Neuronal stem cell (in vitro differentiated cells): ENCODE data around the gene ANXA6.
A peak's percentile ranks its signal among the peaks of the same experiment; 100 is the strongest.

ENCODE experiments used
- DNase-seq: peaks from one replicate; pipeline ENCODE4 v3.0.0-alpha.2; 2013; ENCODE audit warnings: low spot score
- H2AFZ ChIP-seq: one replicate; pipeline ENCODE4 v1.6.1; 2013; ENCODE audit warnings: mild to moderate bottlenecking, low read length, inconsistent platforms
- H2AK5ac ChIP-seq: 2 replicates; pipeline ENCODE4 v1.6.1; 2013; ENCODE audit warnings: low read depth, mild to moderate bottlenecking, inconsistent platforms, low read length, moderate library complexity, mixed read lengths
- H2BK120ac ChIP-seq: 2 replicates; pipeline ENCODE4 v1.6.1; 2013; ENCODE audit warnings: low read depth, mild to moderate bottlenecking, inconsistent platforms, low read length, moderate library complexity, mixed read lengths
- H2BK12ac ChIP-seq: one replicate; pipeline ENCODE4 v1.6.1; 2013; ENCODE audit warnings: low read length, inconsistent platforms
- H2BK15ac ChIP-seq: 2 replicates; pipeline ENCODE4 v1.6.1; 2013; ENCODE audit warnings: mild to moderate bottlenecking, low read length, inconsistent platforms, mixed read lengths
- H2BK5ac ChIP-seq: one replicate; pipeline ENCODE4 v1.6.1; 2013; ENCODE audit warnings: inconsistent platforms, mild to moderate bottlenecking, low read length, moderate library complexity
- H3K14ac ChIP-seq: one replicate; pipeline ENCODE4 v1.6.1; 2013; ENCODE audit warnings: low read length, inconsistent platforms
- H3K18ac ChIP-seq: 2 replicates; pipeline ENCODE4 v1.6.1; 2013; ENCODE audit warnings: low read length, inconsistent platforms
- H3K23ac ChIP-seq: 2 replicates; pipeline ENCODE4 v1.6.1; 2013; ENCODE audit warnings: low read depth, mild to moderate bottlenecking, mixed read lengths, low read length, inconsistent platforms; ENCODE audit not compliant: poor library complexity
- H3K27ac ChIP-seq: replicated peaks from 3 replicates; pipeline ENCODE4 v1.5.1; 2013; ENCODE audit warnings: low read length, inconsistent platforms
- H3K27me3 ChIP-seq, 3 experiments: 2 replicates each; pipeline ENCODE4 v1.6.1; 2013; ENCODE audit warnings: low read length in 3 of 3, mild to moderate bottlenecking in 2 of 3, inconsistent platforms in 1 of 3, low read depth in 1 of 3, mixed read lengths in 1 of 3, moderate library complexity in 1 of 3; ENCODE audit not compliant: control insufficient read depth in 3 of 3, insufficient read depth in 3 of 3
- H3K36me3 ChIP-seq, 2 donors: replicated peaks in 1 of 2; 2 replicates each; pipeline ENCODE4 v1.6.1; 2013; ENCODE audit warnings: low read length in 2 of 2; ENCODE audit not compliant: control insufficient read depth in 2 of 2, insufficient read depth in 2 of 2
- H3K4ac ChIP-seq: 2 replicates; pipeline ENCODE4 v1.6.1; 2013; ENCODE audit warnings: inconsistent platforms, mild to moderate bottlenecking, low read length, moderate library complexity
- H3K4me1 ChIP-seq, 2 donors: 1 replicate in 1 of 2; 2 replicates in 1 of 2; pipeline ENCODE4 v1.6.1; 2013; ENCODE audit warnings: low read length in 2 of 2, low read depth in 1 of 2; ENCODE audit not compliant: control insufficient read depth in 2 of 2, insufficient read depth in 1 of 2
- H3K4me2 ChIP-seq: one replicate; pipeline ENCODE4 v1.6.1; 2013; ENCODE audit warnings: mild to moderate bottlenecking, low read length, inconsistent platforms; ENCODE audit not compliant: insufficient read depth, poor library complexity, severe bottlenecking
- H3K4me3 ChIP-seq, 2 donors: 2 replicates each; pipeline ENCODE4 v1.5.1; 2013; ENCODE audit warnings: low read length in 2 of 2, mild to moderate bottlenecking in 2 of 2, inconsistent platforms in 1 of 2, moderate library complexity in 1 of 2
- H3K79me1 ChIP-seq: one replicate; pipeline ENCODE4 v1.6.1; 2013; ENCODE audit warnings: low read depth, mild to moderate bottlenecking, inconsistent platforms, low read length, moderate library complexity
- H3K9ac ChIP-seq: one replicate; pipeline ENCODE4 v1.6.1; 2013; ENCODE audit warnings: mild to moderate bottlenecking, low read depth, low read length, inconsistent platforms; ENCODE audit not compliant: poor library complexity
- H3K9me3 ChIP-seq, 2 donors: replicated peaks in 1 of 2; 2 replicates each; pipeline versions ENCODE3 to v1.6.1; 2013; ENCODE audit warnings: low read length in 2 of 2, mild to moderate bottlenecking in 2 of 2, inconsistent platforms in 1 of 2, low read depth in 1 of 2, mixed read lengths in 1 of 2, moderate library complexity in 1 of 2; ENCODE audit not compliant: control insufficient read depth in 2 of 2, insufficient read depth in 1 of 2
- H4K8ac ChIP-seq: one replicate; pipeline ENCODE4 v1.6.1; 2013; ENCODE audit warnings: low read depth, mild to moderate bottlenecking, inconsistent platforms, low read length, moderate library complexity
- H4K91ac ChIP-seq: one replicate; pipeline ENCODE4 v1.6.1; 2013; ENCODE audit warnings: low read length, low read depth, mild to moderate bottlenecking, inconsistent platforms; ENCODE audit not compliant: poor library complexity
- WGBS, 2 donors: extraction: QIAGEN DNeasy Blood & Tissue Kit; methylation state at CpG; one replicate each; pipeline ENCODE4 v1.1.7; 2013; ENCODE audit warnings: missing lambda C conversion rate in 2 of 2, mixed read lengths in 1 of 2; ENCODE audit not compliant: insufficient read length in 2 of 2, insufficient replicate concordance in 1 of 2; ENCODE audit errors: extremely low coverage in 2 of 2; 5-methylcytosine and 5-hydroxymethylcytosine counted together

Gene ANXA6

DNA sequence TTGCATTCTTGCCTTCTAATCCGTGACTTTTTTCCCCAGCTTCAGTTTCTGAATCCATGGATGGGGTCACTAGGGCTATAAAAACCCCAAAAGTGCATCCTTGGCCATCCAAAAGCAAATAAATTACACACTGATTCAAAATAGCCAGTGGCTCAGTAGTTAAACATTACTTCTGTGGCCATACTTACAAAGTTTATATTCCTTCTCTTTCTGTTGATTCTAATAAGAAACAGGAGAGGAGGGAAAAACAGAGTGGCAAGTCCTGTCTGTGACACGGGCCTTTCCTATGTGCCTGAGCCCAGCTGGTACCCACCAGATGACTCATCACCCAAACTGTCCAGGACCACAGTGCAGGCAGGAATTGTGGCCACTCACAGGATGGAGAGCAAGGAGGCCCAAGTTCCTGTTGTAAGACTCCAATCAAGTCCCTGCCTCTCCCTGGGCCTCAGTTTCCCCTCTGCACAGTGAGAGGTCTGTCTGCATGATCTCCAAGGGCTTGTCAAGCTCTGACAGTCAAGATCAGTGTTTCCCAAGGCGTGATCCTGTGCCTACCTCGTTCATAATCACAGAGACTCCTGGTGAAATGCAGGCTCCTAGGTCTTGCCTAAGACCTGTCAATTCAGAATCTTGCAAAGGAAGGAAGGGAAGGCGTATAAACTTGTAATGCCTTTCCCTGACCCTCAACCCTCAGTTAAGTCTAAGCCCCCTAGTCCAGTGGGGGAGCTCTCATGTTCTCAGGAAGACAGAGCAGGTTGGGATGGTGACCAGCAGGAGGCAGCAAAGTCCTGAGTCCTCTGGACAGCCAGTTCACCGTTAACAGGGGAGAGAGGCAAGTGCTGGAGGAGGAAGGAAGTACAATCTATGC is 106.3 kb downstream of the ANXA6 start:
- H4K8ac ChIP-seq: no peak overlapping the region
- peaks cover 8 to 31% of the 10 kb centered on the region in 2 donors for H3K36me3 ChIP-seq
- no peak overlapping the region for H3K4me3 ChIP-seq
- no peak overlapping the region for H2AFZ ChIP-seq
- no CpG with 5 or more reads among the region's 6 CpGs for WGBS, 2 donors
- no peak overlapping the region for H3K23ac ChIP-seq
- H3K18ac ChIP-seq: no peak overlapping the region
- H2AK5ac ChIP-seq: no peak overlapping the region
- H3K27ac ChIP-seq: no peak overlapping the region
- H2BK5ac ChIP-seq: no peak overlapping the region
- H3K4me1 ChIP-seq: no peaks in the 10 kb centered on the region
- H3K4ac ChIP-seq: no peak overlapping the region
- no peak overlapping the region for H3K4me2 ChIP-seq
- no peak overlapping the region for H2BK15ac ChIP-seq
- peaks cover 2% of the 10 kb centered on the region for H3K79me1 ChIP-seq
- no peaks in the 10 kb centered on the region for H3K27me3 ChIP-seq
- no peak overlapping the region for H3K9ac ChIP-seq
- no peak overlapping the region for H2BK12ac ChIP-seq
- H3K9me3 ChIP-seq: peaks cover 0 to 2% of the 10 kb centered on the region in 2 donors
- H3K14ac ChIP-seq: no peak overlapping the region
- H2BK120ac ChIP-seq: no peak overlapping the region
- H4K91ac ChIP-seq: no peak overlapping the region
- DNase-seq: peak; percentile 74
